Keratinocyte (primary cell): Measurements from ENCODE around the gene MCEE. TPM values are rescaled to one million over a fixed set of nuclear protein-coding genes. Genes with fewer than 3 reads are reported as not detected.
"Not testable (repeated sequence)": the region's sequence is repeated elsewhere in the genome, so short reads cannot be mapped to it uniquely, and the experiment has no call there.

Experiments used
- DNase-seq: peaks from one replicate; pipeline ENCODE4 v3.0.0-alpha.2; 2011; ENCODE audit warnings: low read depth, missing footprints, low spot score
- FAIRE-seq: peaks from 2 replicates; lab custom pipeline; 2011; peaks lifted over from hg19 to GRCh38; lab: Jason Lieb, UNC
- H2AFZ ChIP-seq: 2 replicates; pipeline ENCODE4 v1.6.0; 2012; ENCODE audit warnings: low read length, control low read depth, inconsistent platforms; ENCODE audit not compliant: control insufficient read depth
- H3K27ac ChIP-seq: 2 replicates; pipeline ENCODE4 v1.5.1; 2011; ENCODE audit warnings: low read length; ENCODE audit not compliant: control insufficient read depth, insufficient read depth
- H3K27me3 ChIP-seq: 3 replicates; pipeline ENCODE4 v1.6.0; 2011; ENCODE audit warnings: low read length; ENCODE audit not compliant: control insufficient read depth, insufficient read depth; ENCODE audit errors: extremely low read depth
- H3K36me3 ChIP-seq, 2 experiments: 2 replicates in 1 of 2; 3 replicates in 1 of 2; pipeline ENCODE4 v1.5.1; 2011; ENCODE audit warnings: low read length in 2 of 2, mild to moderate bottlenecking in 1 of 2; ENCODE audit not compliant: control insufficient read depth in 2 of 2, insufficient read depth in 2 of 2; ENCODE audit errors: extremely low read depth in 1 of 2
- H3K4me1 ChIP-seq: 3 replicates; pipeline ENCODE4 v1.5.1; 2011; ENCODE audit warnings: low read length; ENCODE audit not compliant: control insufficient read depth, insufficient read depth; ENCODE audit errors: extremely low read depth
- H3K4me2 ChIP-seq: 3 replicates; pipeline ENCODE4 v1.6.0; 2011; ENCODE audit warnings: low read depth, low read length; ENCODE audit not compliant: control insufficient read depth, insufficient read depth; ENCODE audit errors: extremely low read depth
- H3K4me3 ChIP-seq, 3 experiments: fragments of 200-600 bp in 1 of 3; sonication (generic) in 1 of 3; 2 replicates in 2 of 3; 3 replicates in 1 of 3; pipeline ENCODE4 v1.5.1; 2011 to 2016; ENCODE audit warnings: low read length in 3 of 3, mild to moderate bottlenecking in 3 of 3, control low read depth in 2 of 3, inconsistent platforms in 1 of 3, low read depth in 1 of 3, mixed read lengths in 1 of 3, mixed run types in 1 of 3, moderate library complexity in 1 of 3; ENCODE audit not compliant: control insufficient read depth in 2 of 3, insufficient read depth in 2 of 3; ENCODE audit errors: extremely low read depth in 1 of 3
- H3K79me2 ChIP-seq: 2 replicates; pipeline ENCODE4 v1.6.0; 2012; ENCODE audit warnings: low read length; ENCODE audit not compliant: control insufficient read depth, insufficient read depth
- H3K9ac ChIP-seq: 3 replicates; pipeline ENCODE4 v1.6.0; 2011; ENCODE audit warnings: low read length; ENCODE audit not compliant: control insufficient read depth, insufficient read depth; ENCODE audit errors: extremely low read depth
- H3K9me1 ChIP-seq: 3 replicates; pipeline ENCODE4 v1.6.0; 2011; ENCODE audit warnings: low read length; ENCODE audit not compliant: control insufficient read depth, insufficient read depth; ENCODE audit errors: extremely low read depth
- H3K9me3 ChIP-seq: 2 replicates; pipeline ENCODE4 v1.5.1; 2012; ENCODE audit warnings: low read depth, low read length; ENCODE audit not compliant: control insufficient read depth
- H4K20me1 ChIP-seq: 3 replicates; pipeline ENCODE4 v1.6.0; 2011; ENCODE audit warnings: low read length; ENCODE audit not compliant: control insufficient read depth, insufficient read depth; ENCODE audit errors: extremely low read depth
- CTCF ChIP-seq, 3 experiments: IDR thresholded peaks in 1 of 3; conservative IDR thresholded peaks in 1 of 3; optimal IDR thresholded peaks in 1 of 3; 2 replicates in 2 of 3; 3 replicates in 1 of 3; pipeline versions ENCODE3 to v1.5.1; 2011; ENCODE audit warnings: low read length in 3 of 3, mild to moderate bottlenecking in 3 of 3, moderate library complexity in 2 of 3, control low read depth in 1 of 3, inconsistent platforms in 1 of 3; ENCODE audit not compliant: insufficient read depth in 2 of 3; ENCODE audit errors: extremely low read depth in 1 of 3
- EZH2 ChIP-seq: IDR thresholded peaks from one replicate; pipeline ENCODE4 v1.6.1; 2012; ENCODE audit warnings: inconsistent platforms, mild to moderate bottlenecking, low read length, moderate library complexity
- dilution Hi-C: fragments of 300-500 bp; cut with MboI; formaldehyde crosslinking; loops from one replicate; pipeline ENCODE4 v1.7.0; 2020; ENCODE audit warnings: low sequenced_read_pairs; ENCODE audit not compliant: extremely low pct_ligation_motif_present
- polyA minus RNA-seq, 3 experiments: library from RNA; depleted of rRNA, polyadenylated mRNA; stranded (reverse); fragments of >200 nt; gene quantifications; 1 replicate in 1 of 3; 2 replicates in 1 of 3; 3 replicates in 1 of 3; pipeline ENCODE4 v1.2.3, GENCODE V29; 2011
- polyA plus RNA-seq, 5 experiments: library from polyadenylated mRNA; depleted of rRNA in 3 of 5; stranded (reverse) in 3 of 5; stranded (forward) in 1 of 5; unstranded in 1 of 5; fragments of >200 nt; gene quantifications; 1 replicate in 1 of 5; 2 replicates in 3 of 5; 3 replicates in 1 of 5; pipeline versions ENCODE4 v1.2.1 to v1.2.3, GENCODE V29; 2011 to 2012; ENCODE audit warnings: missing spikeins in 2 of 5, low read depth in 1 of 5, low replicate concordance in 1 of 5

The MCEE gene
- polyA plus RNA-seq (4.5 to 7.4 TPM (median 6.4 TPM) in 3 replicates), polyA minus RNA-seq (1.4 to 3.0 TPM (median 2.3 TPM) in 3 replicates)
- polyA plus RNA-seq (2011; ENCODE audit: low read depth): 2.0 TPM
- polyA plus RNA-seq (2011; cell fraction: cytosol; rRNA removed): 3.3 and 5.3 TPM in 2 replicates
- polyA plus RNA-seq (2011; cell fraction: nucleus; rRNA removed): 5.7 and 6.7 TPM in 2 replicates
- polyA plus RNA-seq (2012; ENCODE audit: low replicate concordance): 5.1 and 9.2 TPM in 2 replicates
- polyA minus RNA-seq (2011; cell fraction: cytosol; rRNA and poly(A)+ RNA removed): 2.5 TPM
- 2.3 and 2.6 TPM in 2 replicates for polyA minus RNA-seq (2011; cell fraction: nucleus; rRNA and poly(A)+ RNA removed)

DNA sequence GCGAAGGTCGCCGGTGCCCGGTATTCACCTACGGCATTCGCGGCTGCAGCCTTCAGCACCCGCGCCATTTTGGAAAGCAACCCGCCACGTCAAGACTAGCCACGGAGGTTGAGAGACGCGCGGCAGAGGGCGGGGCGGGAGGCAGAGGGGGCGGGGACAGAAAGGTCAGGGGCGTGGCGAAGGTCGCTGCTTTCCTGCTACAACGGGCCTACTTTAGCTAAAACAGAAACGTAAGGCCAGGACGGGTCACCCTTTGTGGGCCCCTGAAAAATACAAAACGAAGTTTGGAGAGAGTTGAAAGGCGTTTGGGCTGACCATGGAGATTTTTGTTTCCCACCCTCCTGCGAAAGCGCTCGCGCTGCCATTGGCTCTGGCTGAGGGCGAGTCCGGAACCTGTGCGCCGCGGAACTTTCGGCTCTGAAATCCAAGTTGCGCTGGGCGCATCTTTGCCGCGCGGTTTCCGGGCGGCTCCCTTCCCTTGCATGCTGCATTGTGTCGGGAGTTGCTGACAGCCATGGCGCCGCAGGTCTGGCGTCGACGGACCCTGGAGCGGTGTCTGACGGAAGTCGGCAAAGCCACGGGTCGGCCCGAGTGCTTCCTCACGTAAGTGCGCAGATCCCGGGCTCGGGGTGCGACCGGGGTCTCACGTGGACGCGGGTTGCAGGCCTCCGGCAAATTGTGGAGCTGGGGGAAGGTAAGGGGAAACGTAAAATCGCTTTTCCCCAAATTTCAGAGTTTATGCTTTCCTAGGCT, at the start of gene MCEE, which contains the start of gene MPHOSPH10:
MCEE (minus strand) TSS at position 78 of the 753 bp plus-strand sequence; CDS start at position 68, 10 bp downstream.
MPHOSPH10 (plus strand) TSS at position 483 of the 753 bp plus-strand sequence; CDS start at position 515, 32 bp downstream.
- Histone ChIP-seq H3K9me3 (no peaks in the 10 kb centered on the region), H3K27ac (peak within 1 kb of the TSS; percentile 86), H3K9me1 (no peaks in the 10 kb centered on the region), H3K27me3 (no peaks in the 10 kb centered on the region), H2AFZ (peak within 1 kb of the TSS; percentile 98), H3K4me2 (peak within 1 kb of the TSS; percentile 81), H4K20me1 (no peaks in the 10 kb centered on the region), H3K9ac (peak within 1 kb of the TSS; percentile 89), H3K36me3 (peaks cover 0 to 6% of the 10 kb centered on the region in 2 experiments), H3K4me3 (peak within 1 kb of the TSS; percentile 68 to 93 (median 90)), H3K79me2 (peaks cover 30% of the 10 kb centered on the region), H3K4me1 (peaks cover 10% of the 10 kb centered on the region)
- DNase-seq: peak; percentile 25
- TF ChIP-seq EZH2 (no peak), CTCF (optimal IDR thresholded peaks at IDR 0.05 in 1 of 3, IDR thresholded peaks at IDR 0.05 in 1 of 3, conservative IDR thresholded peaks at IDR 0.05 in 1 of 3; ENCODE audit: extremely low read depth in 1 of 3, insufficient read depth in 2 of 3, low read length in 3 of 3) (no peak)
- dilution Hi-C loops: no loop called here
- no peak for FAIRE-seq

DNA sequence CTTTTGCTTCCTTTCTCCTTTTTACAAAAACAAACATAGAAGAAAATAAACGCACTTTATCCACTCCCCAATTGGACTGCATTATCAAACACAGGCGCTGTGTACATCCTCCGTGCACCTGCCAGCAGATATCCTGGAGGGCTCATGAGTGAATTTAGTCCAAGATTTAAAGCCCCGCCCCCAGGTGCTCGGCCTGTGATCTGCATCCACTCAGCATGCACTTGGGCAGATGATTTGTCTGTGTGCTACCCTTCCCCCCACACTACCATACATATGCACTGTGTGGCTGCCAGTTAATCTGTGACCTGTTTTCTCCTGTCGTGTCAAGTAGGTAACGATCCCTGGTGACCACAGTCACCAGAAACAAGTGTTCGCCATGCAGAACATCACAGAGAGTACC, 48.8 kb upstream of the MCEE start:
- H3K4me3 ChIP-seq, FAIRE-seq, H3K79me2 ChIP-seq, H3K9me3 ChIP-seq, H3K27me3 ChIP-seq, H4K20me1 ChIP-seq, dilution Hi-C loops, H3K4me1 ChIP-seq, H3K9me1 ChIP-seq, H2AFZ ChIP-seq, DNase-seq, H3K27ac ChIP-seq, H3K9ac ChIP-seq, H3K36me3 ChIP-seq, H3K4me2 ChIP-seq: not testable (repeated sequence)
